Endodermal cell (in vitro differentiated cells): ENCODE results near the gene SLC16A3. TPM values are rescaled to one million over a fixed set of nuclear protein-coding genes. Genes with fewer than 3 reads are reported as not detected.
"Not testable (repeated sequence)": the region's sequence is repeated elsewhere in the genome, so short reads cannot be mapped to it uniquely, and the experiment has no call there.

Source experiments
- DNase-seq: peaks from one replicate; pipeline ENCODE4 v3.0.0-alpha.2; 2017
- H3K27ac ChIP-seq: 2 replicates; pipeline ENCODE4 v1.5.1; 2013; ENCODE audit warnings: mild to moderate bottlenecking, low read depth, low read length, moderate library complexity
- H3K27me3 ChIP-seq: 2 replicates; pipeline ENCODE4 v1.6.1; 2013; ENCODE audit warnings: mild to moderate bottlenecking, low read length, moderate library complexity; ENCODE audit not compliant: insufficient read depth, control insufficient read depth, poor library complexity, severe bottlenecking
- H3K36me3 ChIP-seq: 2 replicates; pipeline ENCODE4 v1.7.0; 2013; ENCODE audit warnings: mild to moderate bottlenecking, low read length, moderate library complexity; ENCODE audit not compliant: control insufficient read depth, insufficient read depth
- H3K4me1 ChIP-seq: one replicate; pipeline ENCODE4 v1.7.0; 2013; ENCODE audit warnings: low read length; ENCODE audit not compliant: control insufficient read depth, insufficient read depth
- H3K4me3 ChIP-seq: 2 replicates; pipeline ENCODE4 v1.5.1; 2013; ENCODE audit warnings: mild to moderate bottlenecking, low read length, moderate library complexity
- H3K9ac ChIP-seq: 2 replicates; pipeline ENCODE4 v1.6.1; 2013; ENCODE audit warnings: mild to moderate bottlenecking, low read length, moderate library complexity; ENCODE audit not compliant: poor library complexity, severe bottlenecking; ENCODE audit errors: extremely low read depth
- H3K9me3 ChIP-seq: 2 replicates; pipeline ENCODE4 v1.6.1; 2013; ENCODE audit warnings: mild to moderate bottlenecking, low read length, moderate library complexity; ENCODE audit not compliant: control insufficient read depth
- H3K27ac Mint-ChIP-seq: 2 replicates; pipeline ENCODE4 v1.8.0; 2020; ENCODE audit warnings: mixed read lengths
- H3K27me3 Mint-ChIP-seq: 2 replicates; pipeline ENCODE4 v1.8.0; 2021; ENCODE audit warnings: mild to moderate bottlenecking, mixed read lengths; ENCODE audit not compliant: insufficient read depth
- H3K36me3 Mint-ChIP-seq: 2 replicates; pipeline ENCODE4 v1.8.0; 2020; ENCODE audit warnings: low read depth, mixed read lengths
- H3K4me1 Mint-ChIP-seq: 2 replicates; pipeline ENCODE4 v1.8.0; 2020; ENCODE audit warnings: mixed read lengths
- H3K4me3 Mint-ChIP-seq: 2 replicates; pipeline ENCODE4 v1.8.0; 2020; ENCODE audit warnings: mild to moderate bottlenecking, moderate library complexity, mixed read lengths
- H3K9me3 Mint-ChIP-seq: 2 replicates; pipeline ENCODE4 v1.8.0; 2020; ENCODE audit warnings: mild to moderate bottlenecking, mixed read lengths
- WGBS, 2 experiments: methylation state at CpG; one replicate each; pipeline versions ENCODE4 v1.1.5 to v1.1.7; 2013; ENCODE audit warnings: missing lambda C conversion rate in 2 of 2, mixed read lengths in 1 of 2; ENCODE audit not compliant: insufficient coverage in 1 of 2, insufficient read length in 1 of 2; 5-methylcytosine and 5-hydroxymethylcytosine counted together
- total RNA-seq, 2 donors: library from RNA; stranded (reverse); fragmentation: NEBNext Ultra II Directional in 1 of 2; extraction: Animal tissue kit (Norgen Biotek cat#: 25700) in 1 of 2; gene quantifications; 2 replicates in 1 of 2; 3 replicates in 1 of 2; pipeline ENCODE4 v1.2.1, GENCODE V29; 2021
- TF ChIP-seq, protein P1 (sequence below): fragments of 200-600 bp; sonication (generic); conservative IDR thresholded peaks from 2 replicates; pipeline ENCODE4 v1.5.0; 2021; ENCODE audit warnings: antibody characterized with exemption, mild to moderate bottlenecking

Gene SLC16A3
- total RNA-seq, 2 donors from 2014 or later = 31.8 to 39.7 TPM

DNA sequence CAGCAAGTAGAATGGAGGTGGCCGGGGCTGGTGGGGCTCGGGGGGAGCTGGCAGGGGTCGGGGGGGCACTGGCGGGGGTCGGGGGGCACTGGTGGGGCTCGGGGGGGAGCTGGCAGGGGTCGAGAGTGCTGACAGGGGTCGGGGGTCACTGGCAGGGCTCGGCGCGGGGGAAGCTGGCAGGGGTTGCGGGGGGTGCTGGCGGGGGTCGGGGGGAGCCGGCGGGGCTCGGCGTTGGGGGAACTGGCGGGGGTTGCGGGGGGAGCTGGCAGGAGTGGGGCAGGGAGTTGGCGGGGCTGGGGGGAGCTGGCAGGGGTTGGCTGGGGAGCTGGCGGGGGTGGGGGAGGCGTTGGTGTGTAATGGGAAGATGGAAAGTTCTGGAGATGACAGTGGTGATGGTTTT is 41.3 kb upstream of the SLC16A3 start:
- Histone ChIP-seq H3K9me3 (no peaks in the 10 kb centered on the region), H3K27me3 (no peaks in the 10 kb centered on the region), H3K4me1 (no peaks in the 10 kb centered on the region), H3K4me3 (no peak overlapping the region), H3K27ac (no peak overlapping the region), H3K9ac (no peak overlapping the region), H3K36me3 (peaks cover 39% of the 10 kb centered on the region)
- Mint-ChIP-seq H3K4me3 (no peak overlapping the region), H3K4me1 (no peaks in the 10 kb centered on the region), H3K9me3 (no peaks in the 10 kb centered on the region), H3K27ac (no peak overlapping the region), H3K27me3 (no peaks in the 10 kb centered on the region), H3K36me3 (peaks cover 51% of the 10 kb centered on the region)
- TF ChIP-seq, protein P1, sequence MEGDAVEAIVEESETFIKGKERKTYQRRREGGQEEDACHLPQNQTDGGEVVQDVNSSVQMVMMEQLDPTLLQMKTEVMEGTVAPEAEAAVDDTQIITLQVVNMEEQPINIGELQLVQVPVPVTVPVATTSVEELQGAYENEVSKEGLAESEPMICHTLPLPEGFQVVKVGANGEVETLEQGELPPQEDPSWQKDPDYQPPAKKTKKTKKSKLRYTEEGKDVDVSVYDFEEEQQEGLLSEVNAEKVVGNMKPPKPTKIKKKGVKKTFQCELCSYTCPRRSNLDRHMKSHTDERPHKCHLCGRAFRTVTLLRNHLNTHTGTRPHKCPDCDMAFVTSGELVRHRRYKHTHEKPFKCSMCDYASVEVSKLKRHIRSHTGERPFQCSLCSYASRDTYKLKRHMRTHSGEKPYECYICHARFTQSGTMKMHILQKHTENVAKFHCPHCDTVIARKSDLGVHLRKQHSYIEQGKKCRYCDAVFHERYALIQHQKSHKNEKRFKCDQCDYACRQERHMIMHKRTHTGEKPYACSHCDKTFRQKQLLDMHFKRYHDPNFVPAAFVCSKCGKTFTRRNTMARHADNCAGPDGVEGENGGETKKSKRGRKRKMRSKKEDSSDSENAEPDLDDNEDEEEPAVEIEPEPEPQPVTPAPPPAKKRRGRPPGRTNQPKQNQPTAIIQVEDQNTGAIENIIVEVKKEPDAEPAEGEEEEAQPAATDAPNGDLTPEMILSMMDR = no peak
- DNase-seq = no peak
- 95% methylated on average over 10 of the region's 23 CpGs; no CpG with 5 or more reads in 1 of the 2 experiments for WGBS, 2 experiments

- Histone ChIP-seq H3K36me3 (peaks cover 43% of the 10 kb centered on the region), H3K27me3 (no peaks in the 10 kb centered on the region), H3K9me3 (no peaks in the 10 kb centered on the region), H3K9ac (no peak overlapping the region), H3K27ac (no peak overlapping the region), H3K4me1 (no peaks in the 10 kb centered on the region), H3K4me3 (no peak overlapping the region)
- Mint-ChIP-seq H3K36me3 (peaks cover 54% of the 10 kb centered on the region), H3K4me3 (no peak overlapping the region), H3K4me1 (no peaks in the 10 kb centered on the region), H3K27me3 (no peaks in the 10 kb centered on the region), H3K9me3 (no peaks in the 10 kb centered on the region), H3K27ac (no peak overlapping the region)
- 91 to 93% methylated on average over 23 to 26 of the region's 26 CpGs for WGBS, 2 experiments
- no peak for DNase-seq
- TF ChIP-seq, protein P1 = no peak
Observed at GRCh38 chr17:82188001-82188961, 40.6 kb upstream of the SLC16A3 start.

DNA sequence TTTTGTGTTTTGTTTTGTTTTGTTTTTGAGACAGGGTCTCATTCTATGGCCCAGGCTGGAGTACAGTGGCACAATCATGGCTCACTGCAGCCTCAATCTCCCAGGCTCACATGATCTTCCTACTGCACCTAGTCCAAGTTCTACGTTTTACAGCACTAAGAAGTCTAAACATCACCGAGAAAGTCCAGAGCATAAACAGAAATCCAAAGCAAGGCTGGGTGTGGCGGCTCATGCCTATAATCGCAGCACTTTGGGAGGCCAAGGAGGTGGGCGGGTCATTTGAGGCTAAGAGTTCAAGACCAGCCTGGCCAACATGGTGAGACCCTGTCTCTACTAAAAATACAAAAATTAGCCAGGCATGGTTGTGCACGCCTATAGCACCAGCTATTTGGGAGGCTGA is 35.8 kb upstream of the SLC16A3 start:
- H3K9me3 Mint-ChIP-seq, H3K4me1 ChIP-seq, H3K4me1 Mint-ChIP-seq, H3K27me3 Mint-ChIP-seq, H3K4me3 Mint-ChIP-seq, H3K4me3 ChIP-seq, H3K27ac ChIP-seq, H3K9ac ChIP-seq, H3K9me3 ChIP-seq, H3K27me3 ChIP-seq, DNase-seq, H3K27ac Mint-ChIP-seq: not testable (repeated sequence)
- WGBS, 2 experiments = 74 to 78% methylated on average over 5 to 6 of the region's 6 CpGs
- peaks cover 68% of the 10 kb centered on the region for H3K36me3 Mint-ChIP-seq
- H3K36me3 ChIP-seq = peaks cover 32% of the 10 kb centered on the region
